Renal cortex interstitium (tissue), 11 donors: Measurements from ENCODE around the gene RNFT2. TPM values are rescaled to one million over a fixed set of nuclear protein-coding genes. Genes with fewer than 3 reads are reported as not detected.

Experiments used
- DNase-seq, 11 donors: peaks; one replicate each; pipeline ENCODE4 v3.0.0-alpha.2; 2013; ENCODE audit warnings: low read depth in 9 of 11, low spot score in 4 of 11; ENCODE audit errors: extremely low read depth in 1 of 11
- polyA plus RNA-seq, 3 donors: library from polyadenylated mRNA; unstranded; fragments of 120-200 nt; gene quantifications; one replicate each; pipeline ENCODE4 v1.2.1, GENCODE V29; 2013; ENCODE audit not compliant: insufficient read length in 3 of 3

The RNFT2 gene
- polyA plus RNA-seq, 3 donors = 4.1 to 6.7 (median 5.4) TPM

GRCh38 chr12:116856729-116857128 lies 118.6 kb downstream of the RNFT2 start:
- no peak for DNase-seq

- DNase-seq = no peak
Observed at GRCh38 chr12:116859079-116859478, 121.0 kb downstream of the RNFT2 start.

GRCh38 chr12:116860263-116860662 lies 122.1 kb downstream of the RNFT2 start:
- no peak for DNase-seq

GRCh38 chr12:116861320-116861719 lies 123.2 kb downstream of the RNFT2 start:
- no peak for DNase-seq

GRCh38 chr12:116862167-116862566 lies 124.1 kb downstream of the RNFT2 start:
- no peak for DNase-seq

- no peak for DNase-seq
Observed at GRCh38 chr12:116863275-116863767, 125.2 kb downstream of the RNFT2 start.

- DNase-seq = no peak
Observed at GRCh38 chr12:116864371-116865160, 126.5 kb downstream of the RNFT2 start.

GRCh38 chr12:116867523-116867922 lies 129.4 kb downstream of the RNFT2 start:
- no peak for DNase-seq

- DNase-seq = no peak
Observed at GRCh38 chr12:116870306-116870705, 132.2 kb downstream of the RNFT2 start.

GRCh38 chr12:116874324-116874995 lies 136.3 kb downstream of the RNFT2 start:
- no peak for DNase-seq

GRCh38 chr12:116876151-116876869 lies 138.2 kb downstream of the RNFT2 start:
- DNase-seq = no peak

GRCh38 chr12:116878567-116879508 lies 140.7 kb downstream of the RNFT2 start:
- DNase-seq = no peak

- no peak for DNase-seq
Observed at GRCh38 chr12:116879509-116880212, 141.5 kb downstream of the RNFT2 start.

- DNase-seq = no peak
Observed at GRCh38 chr12:116880213-116880816, 142.2 kb downstream of the RNFT2 start.

- peak in 5 of 11 donors; percentile 38 to 58 (median 51) for DNase-seq
Observed at GRCh38 chr12:116880817-116881324, 142.8 kb downstream of the RNFT2 start.

GRCh38 chr12:116881325-116881876 lies 143.3 kb downstream of the RNFT2 start, which contains the start of gene HRK:
TSS of gene HRK (minus strand) at chr12:116881441. CDS start at chr12:116881307, 134 bp downstream.
- no peak for DNase-seq

GRCh38 chr12:116881877-116882507 lies 143.9 kb downstream of the RNFT2 start:
- no peak for DNase-seq
